ENCODE data around the gene DPEP2NB.
"Not testable (repeated sequence)": the region's sequence is repeated elsewhere in the genome, so short reads cannot be mapped to it uniquely, and the experiment has no call there.

DPEP2NB gene, protein sequence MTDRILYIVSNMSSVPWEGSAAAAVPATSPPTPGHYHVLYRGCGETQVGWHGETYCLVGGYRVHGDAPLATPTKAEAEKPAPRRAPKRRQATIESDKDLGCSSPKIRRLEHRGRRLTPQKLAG

GRCh38 chr16:68015681-68016080 lies at the start of gene DPEP2NB:
Gene DPEP2NB, minus strand, starts transcription at chr16:68015911. Its CDS starts 141 bp downstream, at chr16:68015770.
- no peak for DNase-seq (ENCODE audit: low read depth in 2 of 2)

DNA sequence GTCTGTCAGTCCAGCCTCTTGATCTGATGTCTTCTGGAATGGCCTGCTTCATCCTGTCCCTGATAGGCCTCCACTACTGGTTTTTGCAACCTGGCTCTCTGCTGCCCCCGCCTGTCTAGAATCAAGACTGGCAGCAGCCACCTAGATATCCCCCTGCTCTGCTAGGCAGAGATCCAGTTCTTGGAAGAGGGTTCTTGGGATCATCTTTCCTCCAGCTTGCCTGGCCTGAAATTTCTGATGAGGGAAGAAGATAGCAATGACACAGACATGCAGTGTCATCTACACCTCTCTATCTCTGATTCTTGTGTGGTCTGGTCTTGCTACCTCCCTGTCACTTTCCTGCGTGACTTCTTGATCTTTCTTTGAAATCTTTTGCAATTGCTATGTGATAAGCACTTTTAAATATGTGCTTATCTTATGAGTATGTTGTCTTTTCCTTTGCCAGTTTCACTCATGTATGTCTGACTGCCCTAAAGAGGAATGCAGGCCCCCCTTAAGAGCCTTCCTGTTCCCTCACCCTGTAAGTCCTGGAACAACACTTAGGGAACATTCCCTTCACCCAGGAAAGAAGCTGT lies 49.2 kb upstream of the DPEP2NB start:
- DNase-seq (ENCODE audit: low read depth in 2 of 2): peak; percentile 40 to 54

DNA sequence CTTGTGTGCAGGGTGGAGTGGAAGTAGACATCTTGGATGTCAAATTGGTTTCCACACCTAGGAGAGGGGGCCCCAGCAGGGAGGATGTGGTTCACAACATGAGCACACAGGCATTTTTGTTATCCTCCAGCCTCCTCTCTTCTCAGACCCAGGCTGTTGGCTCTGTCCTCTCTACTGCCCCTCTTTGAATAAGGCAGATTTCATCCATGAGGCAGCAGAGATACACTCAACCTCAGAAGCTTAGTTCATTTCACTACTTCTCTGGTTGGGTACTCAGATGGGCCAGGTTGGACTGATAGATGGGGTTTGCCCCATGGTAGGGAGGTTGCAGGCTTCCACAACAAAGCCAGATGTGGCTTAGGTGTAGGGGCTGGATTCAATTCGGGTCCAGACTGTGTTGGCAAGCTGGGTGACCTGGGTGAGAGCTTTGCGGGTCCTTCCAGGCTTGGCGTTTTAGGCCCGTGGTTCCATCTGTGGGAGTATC lies 47.2 kb upstream of the DPEP2NB start:
- no peak for DNase-seq (ENCODE audit: low read depth in 2 of 2)

DNA sequence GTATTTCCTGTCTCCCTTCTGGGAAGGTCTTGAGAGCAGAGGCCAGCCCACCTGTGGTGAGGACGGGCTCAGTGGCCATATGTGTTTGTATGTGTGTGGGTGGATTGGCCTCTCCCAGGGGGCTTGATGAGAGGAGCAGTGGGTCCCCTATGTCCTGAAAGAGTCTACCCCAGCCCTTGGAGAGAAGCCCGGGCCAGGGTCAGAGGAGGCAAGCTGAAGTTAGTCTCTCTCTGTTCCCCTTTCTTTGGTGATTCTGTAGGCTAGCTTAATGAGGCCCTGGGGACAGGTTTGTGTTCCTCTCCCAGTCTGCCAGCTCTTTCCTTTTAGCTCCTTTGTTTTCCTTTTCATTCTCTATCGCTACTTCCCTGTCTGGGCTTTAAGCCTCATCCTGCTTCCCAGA lies 45.7 kb upstream of the DPEP2NB start:
- no peak for DNase-seq (ENCODE audit: low read depth in 2 of 2)

DNA sequence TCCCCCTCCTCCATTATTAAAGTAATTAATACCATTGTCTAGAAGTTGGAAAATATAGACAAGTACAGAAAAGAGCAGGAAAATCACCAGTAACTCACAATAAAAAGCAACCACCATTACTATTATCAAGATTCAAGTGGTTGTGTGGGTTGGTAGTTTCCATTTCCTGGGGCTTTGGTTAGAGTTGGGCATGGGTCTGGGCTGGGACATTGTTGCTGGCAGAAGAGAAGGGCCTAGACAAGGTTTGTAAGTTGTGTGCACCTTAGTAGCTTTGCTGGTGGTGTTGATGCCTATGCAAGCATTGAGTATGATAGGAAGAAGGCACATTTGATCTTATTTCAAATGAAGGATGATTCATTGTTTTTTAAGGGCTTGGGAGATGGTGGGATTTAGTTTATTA lies 44.1 kb upstream of the DPEP2NB start:
- DNase-seq (ENCODE audit: low read depth in 2 of 2): no peak

- DNase-seq (ENCODE audit: low read depth in 2 of 2): no peak
These were observed 39.7 kb upstream of the DPEP2NB start for GRCh38 chr16:68055395-68055794.

GRCh38 chr16:68049449-68049848 lies 33.7 kb upstream of the DPEP2NB start:
- no peak for DNase-seq (ENCODE audit: low read depth in 2 of 2)

DNA sequence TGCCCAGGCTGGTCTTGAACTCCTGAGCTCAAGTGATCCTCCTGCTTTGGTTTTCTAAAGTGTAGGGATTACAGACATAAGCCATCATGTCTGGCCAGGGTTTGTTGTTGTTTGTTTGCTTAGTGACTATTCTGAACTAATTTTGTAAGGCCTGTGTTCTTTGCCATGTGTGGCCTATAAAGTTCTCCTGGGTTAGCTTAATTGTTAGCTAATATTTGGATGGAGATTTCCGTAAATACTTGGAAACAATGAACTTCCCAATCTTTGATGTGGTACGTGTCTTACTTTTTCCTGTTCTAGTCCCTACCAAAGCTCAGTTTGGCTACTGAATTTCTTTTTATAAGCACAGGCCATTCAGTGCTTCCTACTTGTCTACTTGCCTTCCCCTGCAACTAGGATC lies 32.3 kb upstream of the DPEP2NB start:
- no peak for DNase-seq (ENCODE audit: low read depth in 2 of 2)

DNA sequence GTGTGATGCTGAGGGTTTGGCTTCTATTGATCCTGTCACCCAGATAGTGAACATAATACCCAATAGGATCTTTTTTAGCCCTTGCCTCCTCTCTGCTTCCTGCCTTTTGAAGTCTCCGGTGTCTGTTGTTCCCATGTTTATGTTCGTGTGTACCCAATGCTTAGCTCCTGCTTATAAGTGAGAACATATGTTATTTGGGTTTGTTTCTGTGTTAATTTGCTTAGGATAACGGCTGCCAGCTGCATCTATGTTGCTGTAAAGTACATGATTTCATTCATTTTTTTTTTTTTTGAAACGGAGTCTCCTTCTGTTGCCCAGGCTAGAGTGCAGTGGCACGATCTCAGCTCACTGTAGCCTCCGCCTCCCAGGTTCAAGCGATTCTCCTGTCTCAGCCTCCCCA lies 30.4 kb upstream of the DPEP2NB start:
- no peak for DNase-seq (ENCODE audit: low read depth in 2 of 2)

DNA sequence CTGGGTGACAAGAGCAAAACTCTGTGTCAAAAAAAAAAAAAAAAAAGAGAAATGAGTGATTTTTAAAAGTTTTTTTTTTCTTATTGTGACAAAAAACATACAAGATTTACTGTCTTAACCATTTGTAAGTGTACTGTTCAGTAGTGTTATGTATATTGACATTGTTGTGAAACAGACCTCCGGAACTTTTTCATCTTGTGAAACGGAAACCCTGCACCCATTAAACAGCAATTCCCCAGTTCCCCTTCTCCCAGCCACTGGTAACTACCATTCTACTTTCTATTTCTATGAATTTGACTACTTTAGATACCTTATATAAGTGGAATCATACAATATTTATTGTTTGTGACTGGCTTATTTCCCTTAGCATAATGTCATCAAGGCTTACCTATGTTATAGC lies 26.1 kb upstream of the DPEP2NB start:
- DNase-seq (ENCODE audit: low read depth in 2 of 2): no peak

GRCh38 chr16:68040506-68041288 lies 25.0 kb upstream of the DPEP2NB start:
- DNase-seq (ENCODE audit: low read depth in 2 of 2): peak; percentile 86 to 87

- DNase-seq (ENCODE audit: low read depth in 2 of 2): no peak
These were observed 22.3 kb upstream of the DPEP2NB start for GRCh38 chr16:68037841-68038597.

DNA sequence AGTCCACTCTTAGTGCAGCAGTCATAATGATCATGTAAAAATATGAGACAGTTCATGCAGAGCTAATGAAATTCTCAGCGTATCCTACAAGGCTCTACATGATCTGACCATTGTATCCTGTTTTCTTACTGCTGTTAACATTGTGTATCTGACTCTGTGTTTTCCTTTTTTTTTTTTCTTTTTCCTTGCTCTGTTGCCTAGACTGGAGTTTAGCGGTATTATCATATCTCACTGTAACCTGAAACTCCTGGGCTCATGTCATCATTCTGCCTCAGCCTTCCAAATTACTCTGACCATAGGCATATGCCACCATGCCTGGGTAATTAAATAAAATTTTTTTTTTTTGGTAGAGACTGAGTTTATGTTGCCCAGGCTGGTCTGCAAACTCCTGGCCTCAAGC lies 19.5 kb upstream of the DPEP2NB start:
- no peak for DNase-seq (ENCODE audit: low read depth in 2 of 2)

DNA sequence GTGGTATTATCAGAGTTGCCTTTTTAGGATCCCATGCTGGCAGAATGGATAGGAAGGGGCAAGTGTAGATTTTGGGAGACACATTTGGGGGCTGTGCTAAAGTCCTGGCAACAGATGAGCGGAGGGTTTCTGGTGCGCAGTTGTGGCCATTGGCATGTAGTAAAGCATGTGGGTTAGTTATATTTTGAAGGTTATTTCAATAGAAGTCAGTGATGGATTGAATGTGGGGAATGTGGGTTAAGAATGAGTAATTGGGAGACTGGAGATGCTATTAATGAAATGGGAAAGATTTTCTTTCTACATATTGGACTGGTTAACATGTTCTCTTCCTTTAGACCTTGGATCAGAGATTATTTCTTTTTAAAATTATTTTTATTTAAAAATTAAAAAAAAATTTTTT lies 17.4 kb upstream of the DPEP2NB start:
- no peak for DNase-seq (ENCODE audit: low read depth in 2 of 2)

DNA sequence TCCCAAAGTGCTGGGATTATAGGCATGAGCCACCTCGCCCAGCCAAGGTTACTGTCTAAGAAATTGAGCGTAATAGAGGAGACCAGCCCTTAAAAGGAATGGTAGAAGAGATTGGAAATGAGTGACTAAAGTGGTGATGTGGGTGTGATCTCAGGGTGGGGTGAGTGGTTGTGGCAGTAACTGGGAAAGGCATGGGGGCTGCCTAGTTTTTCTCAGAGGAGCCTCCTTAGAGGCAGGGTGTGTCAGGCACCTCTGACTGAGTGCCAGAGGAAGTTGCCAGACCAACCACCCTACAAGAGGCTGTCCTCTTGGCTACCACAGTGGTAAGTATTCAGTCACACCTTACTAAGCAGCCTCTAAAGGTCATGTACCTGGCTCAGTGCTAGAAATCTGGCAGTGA lies 16.2 kb upstream of the DPEP2NB start:
- no peak for DNase-seq (ENCODE audit: low read depth in 2 of 2)

DNA sequence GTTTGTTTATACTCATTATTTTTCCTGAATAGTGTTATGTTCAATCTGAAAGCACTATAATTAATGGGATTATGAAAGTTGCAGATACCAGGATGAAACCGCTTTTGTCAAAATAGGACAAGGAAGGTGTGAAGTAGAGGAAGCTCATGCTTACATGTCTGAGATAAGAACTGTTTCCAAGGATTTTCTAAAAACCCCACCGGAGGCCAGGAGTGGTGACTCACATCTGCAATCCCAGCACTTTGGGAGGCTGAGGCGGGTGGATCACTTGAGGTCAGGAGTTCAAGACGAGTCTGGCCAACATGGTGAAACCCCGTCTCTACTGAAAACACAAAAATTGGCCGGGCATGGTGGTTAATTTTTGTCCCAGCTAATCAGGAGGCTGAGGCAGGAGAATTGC lies 14.4 kb upstream of the DPEP2NB start:
- not testable (repeated sequence) for DNase-seq (ENCODE audit: low read depth in 2 of 2)

- DNase-seq (ENCODE audit: low read depth in 2 of 2): no peak
These were observed 13.3 kb upstream of the DPEP2NB start for GRCh38 chr16:68028996-68029395.

DNA sequence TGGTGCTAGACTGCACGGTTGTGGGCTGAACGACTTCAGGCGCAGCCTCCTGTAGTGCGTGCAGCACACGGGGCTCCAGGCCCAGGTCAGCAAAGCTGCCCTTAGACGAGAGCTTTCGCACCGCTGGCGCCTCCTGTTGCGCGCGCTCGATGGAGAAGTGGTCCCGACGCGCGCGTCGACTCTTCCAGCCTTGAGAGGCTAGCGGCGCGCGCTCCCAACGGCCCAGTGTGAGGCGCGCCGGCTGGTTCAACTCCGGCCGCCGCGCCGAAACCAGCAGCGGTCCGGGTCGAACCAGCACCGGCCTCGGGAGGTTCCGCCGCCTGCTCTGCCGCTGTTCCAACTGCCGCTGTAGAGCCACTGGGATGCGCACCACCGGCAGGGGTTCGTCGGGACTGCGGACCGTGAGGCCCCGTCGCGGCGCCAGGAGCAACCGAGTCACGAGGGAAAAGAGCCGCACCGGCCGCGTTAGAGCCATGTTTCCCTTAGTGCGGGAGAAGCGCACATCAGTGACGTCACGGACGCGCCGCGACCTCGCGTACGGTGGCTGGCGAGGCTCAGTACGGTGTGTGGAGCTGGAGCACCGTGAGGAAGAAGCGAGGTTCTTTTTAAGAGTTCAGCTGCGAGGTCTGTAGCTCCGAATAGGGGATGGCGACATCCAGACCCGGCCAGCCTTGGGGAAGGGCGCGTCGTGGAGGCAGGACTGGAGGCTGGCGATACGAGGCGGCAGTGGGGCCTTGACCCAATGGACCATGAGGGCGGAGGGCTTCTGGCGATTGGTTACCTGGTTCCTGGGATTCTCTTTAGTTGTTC lies 7.2 kb upstream of the DPEP2NB start, which contains the start of the genes DDX28 and DUS2:
DDX28 (minus strand) TSS at position 505 of the 810 bp plus-strand sequence; CDS start at position 475, 30 bp downstream.
DUS2 (plus strand) TSS at position 557 of the 810 bp plus-strand sequence. CDS start 14,740 bp downstream, outside the sequence.
- peak; percentile 94 to 95 for DNase-seq (ENCODE audit: low read depth in 2 of 2)

DNA sequence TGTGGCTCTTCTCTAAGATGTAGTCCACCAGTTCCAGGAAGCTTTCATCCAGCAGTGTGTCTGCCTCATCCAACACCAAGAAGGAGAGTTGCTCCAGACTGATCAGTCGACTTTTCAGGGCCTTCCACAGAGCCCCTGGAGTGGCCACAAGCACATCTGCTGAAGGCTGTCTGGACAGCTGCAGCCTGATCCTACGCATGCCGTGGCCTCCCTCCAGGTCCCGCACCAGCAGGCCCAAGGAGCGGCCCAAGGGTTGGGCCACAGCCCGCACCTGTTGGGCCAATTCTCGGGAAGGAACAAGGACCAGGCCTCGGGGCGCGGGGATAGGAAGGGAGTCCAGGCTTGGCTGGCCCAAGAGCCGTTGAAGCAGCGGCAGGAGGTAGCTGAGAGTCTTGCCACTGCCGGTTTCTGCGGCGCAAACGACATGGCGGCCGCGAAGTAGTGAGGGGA lies 6.6 kb upstream of the DPEP2NB start:
- no peak for DNase-seq (ENCODE audit: low read depth in 2 of 2)

DNA sequence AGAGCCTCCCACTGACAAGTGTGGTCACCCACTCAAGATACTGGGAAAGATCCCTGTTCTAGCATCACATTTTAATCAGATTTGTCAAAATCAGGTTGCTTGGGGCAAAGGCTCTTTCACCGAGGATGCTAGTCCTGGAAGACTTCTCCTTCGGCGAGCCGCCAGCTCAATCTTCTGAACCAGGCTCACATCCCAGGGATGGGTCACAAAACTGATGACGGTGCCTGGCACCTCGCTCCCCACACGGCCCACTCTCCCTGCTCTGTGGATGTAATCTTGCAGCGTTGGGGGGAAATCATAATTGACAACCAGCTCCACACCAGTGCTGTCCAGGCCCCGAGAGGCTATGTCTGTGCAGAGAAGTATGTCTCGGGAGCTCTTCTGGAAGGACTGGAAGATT lies 5.8 kb upstream of the DPEP2NB start:
- no peak for DNase-seq (ENCODE audit: low read depth in 2 of 2)

GRCh38 chr16:68019167-68019680 lies 3.5 kb upstream of the DPEP2NB start:
- no peak for DNase-seq (ENCODE audit: low read depth in 2 of 2)
